ENCODE results near the gene ABLIM1.

GRCh38 chr10:114669648-114670047, 11.6 kb upstream of the ABLIM1 start:
- TF ChIP-seq GRHL2 (CRISPR knock-in tag; IDR thresholded peaks at IDR 0.05; ENCODE audit: insufficient replicate concordance, severe bottlenecking) (no peak), CTCF (IDR thresholded peaks at IDR 0.05) (no peak), NR2C2 (CRISPR knock-in tag; IDR thresholded peaks at IDR 0.05) (no peak), ATF2 (CRISPR knock-in tag; IDR thresholded peaks at IDR 0.05; ENCODE audit: borderline replicate concordance, low read depth) (no peak), ATF6 (CRISPR knock-in tag; IDR thresholded peaks at IDR 0.05) (no peak), USF2 (CRISPR knock-in tag; IDR thresholded peaks at IDR 0.05) (no peak), TEAD1 (CRISPR knock-in tag; IDR thresholded peaks at IDR 0.05) (no peak), MLX (CRISPR knock-in tag; IDR thresholded peaks at IDR 0.05) (no peak), GABPB1 (CRISPR knock-in tag; IDR thresholded peaks at IDR 0.05) (no peak), HMGXB4 (CRISPR knock-in tag; IDR thresholded peaks at IDR 0.05) (no peak), FOXP1 (CRISPR knock-in tag; IDR thresholded peaks at IDR 0.05; ENCODE audit: borderline replicate concordance) (no peak), SP1 (CRISPR knock-in tag; conservative IDR thresholded peaks at IDR 0.05) (no peak), ATF3 (CRISPR knock-in tag; conservative IDR thresholded peaks at IDR 0.05) (no peak)
